SKM-1 (cell line): ENCODE measurements around the gene VPS4A.
"Not testable (repeated sequence)": the region's sequence is repeated elsewhere in the genome, so short reads cannot be mapped to it uniquely, and the experiment has no call there.

Experiments used
- DNase-seq: peaks from one replicate; lab custom pipeline; 2025; ENCODE audit not compliant: unreplicated experiment; lab: John Stamatoyannopoulos, UW

VPS4A gene

GRCh38 chr16:69326172-69326873, 15.2 kb downstream of the VPS4A start:
- DNase-seq, result no peak

GRCh38 chr16:69327585-69328310, 16.6 kb downstream of the VPS4A start:
- no peak for DNase-seq

GRCh38 chr16:69328854-69329316, 17.7 kb downstream of the VPS4A start:
- DNase-seq, result no peak

GRCh38 chr16:69329369-69330285, 18.5 kb downstream of the VPS4A start:
- DNase-seq, result no peak

- DNase-seq, result peak; percentile 68
These were observed 19.3 kb downstream of the VPS4A start, which contains the start of gene PDF for GRCh38 chr16:69330286-69331109. PDF (minus strand) TSS chr16:69330588; CDS start chr16:69330570, 18 bp downstream.

- no peak for DNase-seq
These were observed 23.5 kb downstream of the VPS4A start for GRCh38 chr16:69334696-69335095.

- no peak for DNase-seq
These were observed 27.6 kb downstream of the VPS4A start for GRCh38 chr16:69338557-69339288.

GRCh38 chr16:69339289-69340094, 28.3 kb downstream of the VPS4A start, which contains the start of the genes COG8 and NIP7:
COG8 (minus strand) TSS chr16:69339564; CDS start chr16:69339552, 12 bp downstream.
NIP7 (plus strand) TSS chr16:69339772; CDS start chr16:69339830, 58 bp downstream.
- peak; percentile 99 for DNase-seq

GRCh38 chr16:69340095-69340644, 29.0 kb downstream of the VPS4A start:
- DNase-seq, result no peak

GRCh38 chr16:69344171-69344570, 33.0 kb downstream of the VPS4A start:
- DNase-seq, result no peak

GRCh38 chr16:69345923-69346322, 34.8 kb downstream of the VPS4A start:
- DNase-seq, result no peak

GRCh38 chr16:69346683-69347082, 35.5 kb downstream of the VPS4A start:
- DNase-seq, result no peak

- DNase-seq, result no peak
These were observed 37.1 kb downstream of the VPS4A start for GRCh38 chr16:69348222-69348621.

GRCh38 chr16:69349536-69349935, 38.4 kb downstream of the VPS4A start:
- no peak for DNase-seq

GRCh38 chr16:69350536-69351133, 39.5 kb downstream of the VPS4A start:
- no peak for DNase-seq

GRCh38 chr16:69351309-69352027, 40.3 kb downstream of the VPS4A start, which contains the start of gene TMED6:
TMED6 (minus strand) TSS chr16:69351786; CDS start chr16:69351753, 33 bp downstream.
- DNase-seq, result no peak

- not testable (repeated sequence) for DNase-seq
These were observed 48.9 kb downstream of the VPS4A start for GRCh38 chr16:69360070-69360469.
